DMS153 treated with DMSO at 0.1 percent for 48 hours (cell line): Measurements from ENCODE around the gene NR5A1.

Experiments used
- DNase-seq: peaks from one replicate; lab custom pipeline; 2025; ENCODE audit not compliant: unreplicated experiment; lab: John Stamatoyannopoulos, UW

The NR5A1 gene

GRCh38 chr9:124485201-124485600 is 22.0 kb downstream of the NR5A1 start:
- DNase-seq = no peak

DNA sequence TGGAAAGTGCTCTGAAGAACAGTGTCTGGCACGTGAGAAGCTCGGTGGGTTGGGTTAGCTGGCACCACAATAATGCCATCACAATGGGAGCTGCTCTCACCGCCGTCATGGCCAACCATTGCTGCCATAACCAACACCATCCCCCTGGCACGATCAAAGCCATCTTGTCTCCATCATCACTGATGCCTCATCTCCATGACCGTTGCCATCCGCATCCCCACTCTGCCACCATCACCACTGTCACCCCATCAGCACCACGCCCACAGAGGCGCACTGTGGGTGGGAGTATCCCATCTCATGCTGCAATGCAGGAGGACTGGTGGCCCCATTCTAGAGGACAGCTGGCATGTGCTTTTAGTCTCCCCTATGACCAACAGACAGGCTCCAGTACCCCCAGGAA is 23.7 kb downstream of the NR5A1 start:
- DNase-seq = no peak

GRCh38 chr9:124482431-124483031 is 24.7 kb downstream of the NR5A1 start:
- DNase-seq = no peak

DNA sequence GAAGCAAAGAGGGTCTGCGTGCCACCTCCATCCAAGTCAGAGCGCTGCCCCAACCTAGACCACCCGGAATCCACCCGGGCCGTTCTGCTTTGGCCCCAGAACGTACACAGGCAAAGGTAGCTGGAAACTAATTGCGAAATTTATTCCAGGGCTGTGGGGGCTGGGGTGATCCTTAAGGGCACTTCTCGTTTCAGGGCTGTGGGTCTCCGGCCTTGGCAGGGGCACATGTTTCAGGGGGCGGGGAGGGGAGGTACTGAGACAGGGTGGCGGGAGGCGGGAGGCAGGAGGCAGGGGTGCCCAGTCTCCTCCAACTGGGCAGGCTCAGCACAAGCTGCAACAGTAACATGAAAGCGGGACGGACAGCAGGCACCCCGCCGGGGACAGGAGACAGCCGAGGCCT is 26.1 kb downstream of the NR5A1 start:
- DNase-seq = no peak

GRCh38 chr9:124480621-124480981 is 26.6 kb downstream of the NR5A1 start:
- DNase-seq = no peak

DNA sequence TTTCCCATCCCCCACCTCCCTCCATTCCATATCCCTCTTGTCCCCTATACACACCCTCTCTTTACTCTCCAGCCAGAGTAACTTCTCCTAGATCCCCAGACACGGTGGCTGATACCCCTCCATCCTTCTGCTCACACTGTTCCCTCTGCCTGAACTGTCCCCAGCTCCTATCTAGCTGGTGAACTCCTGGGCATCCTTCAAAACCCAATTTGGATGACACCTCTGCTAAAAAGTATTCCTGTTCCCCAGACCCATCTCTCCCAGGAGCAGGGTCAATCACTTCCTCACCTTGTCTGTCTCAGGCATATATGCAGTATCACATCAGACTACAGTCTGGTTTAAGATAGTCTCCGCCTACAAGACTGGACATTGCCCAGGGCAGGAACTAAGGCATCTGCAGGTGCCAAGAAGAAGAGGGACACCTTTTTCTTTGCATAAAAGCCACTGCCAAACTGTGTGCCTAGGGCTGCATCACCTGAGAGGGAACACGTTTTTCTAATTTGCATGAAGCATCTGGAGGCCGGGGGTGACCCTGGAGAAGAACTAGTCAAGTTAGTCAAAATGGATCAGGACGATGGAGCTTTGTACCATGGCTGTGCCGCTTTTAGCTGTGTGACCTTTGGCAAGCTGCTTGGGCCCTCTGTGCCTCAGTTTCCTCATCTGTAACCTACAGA is 27.1 kb downstream of the NR5A1 start:
- DNase-seq = no peak

DNA sequence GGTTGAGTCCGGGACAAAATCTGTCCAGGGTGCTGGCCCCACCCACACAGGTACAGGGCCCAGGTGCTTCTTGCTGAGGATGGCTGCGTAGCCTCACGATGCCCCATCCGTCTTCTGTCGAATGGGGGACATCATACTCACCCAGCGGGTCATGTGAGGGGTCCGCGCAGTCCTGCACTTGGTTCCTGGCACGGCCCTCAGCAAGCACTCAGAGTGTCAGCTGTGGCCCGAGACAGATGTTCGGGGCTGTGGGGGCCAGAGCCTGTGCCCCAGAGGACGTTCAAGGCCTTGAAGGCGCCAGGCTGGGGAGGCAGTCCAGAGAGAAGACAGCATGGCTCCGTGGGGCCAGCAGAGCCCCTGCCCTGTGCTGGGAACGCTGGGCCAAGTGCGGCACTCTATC is 27.8 kb downstream of the NR5A1 start:
- no peak for DNase-seq

DNA sequence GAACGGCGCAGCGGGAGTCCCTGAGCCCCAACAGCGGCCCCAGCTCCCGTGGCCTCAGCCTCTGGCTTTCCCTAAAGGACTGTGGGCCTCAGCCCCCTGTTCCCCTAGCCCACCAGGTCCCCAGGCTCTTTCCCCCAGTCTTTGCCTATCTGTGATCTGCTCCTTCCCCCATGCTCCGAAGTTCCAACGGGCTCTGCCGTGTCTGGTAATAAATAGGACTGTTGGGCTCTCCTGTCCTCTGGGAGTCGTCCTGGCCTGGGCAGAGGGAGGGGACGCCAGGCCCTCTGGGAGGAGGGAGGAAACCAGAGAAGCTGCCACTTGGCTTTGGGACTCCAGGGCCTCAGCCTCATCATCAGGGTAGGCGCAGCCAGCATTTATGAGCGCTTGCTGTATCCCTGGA is 28.8 kb downstream of the NR5A1 start:
- DNase-seq = peak; percentile 69

DNA sequence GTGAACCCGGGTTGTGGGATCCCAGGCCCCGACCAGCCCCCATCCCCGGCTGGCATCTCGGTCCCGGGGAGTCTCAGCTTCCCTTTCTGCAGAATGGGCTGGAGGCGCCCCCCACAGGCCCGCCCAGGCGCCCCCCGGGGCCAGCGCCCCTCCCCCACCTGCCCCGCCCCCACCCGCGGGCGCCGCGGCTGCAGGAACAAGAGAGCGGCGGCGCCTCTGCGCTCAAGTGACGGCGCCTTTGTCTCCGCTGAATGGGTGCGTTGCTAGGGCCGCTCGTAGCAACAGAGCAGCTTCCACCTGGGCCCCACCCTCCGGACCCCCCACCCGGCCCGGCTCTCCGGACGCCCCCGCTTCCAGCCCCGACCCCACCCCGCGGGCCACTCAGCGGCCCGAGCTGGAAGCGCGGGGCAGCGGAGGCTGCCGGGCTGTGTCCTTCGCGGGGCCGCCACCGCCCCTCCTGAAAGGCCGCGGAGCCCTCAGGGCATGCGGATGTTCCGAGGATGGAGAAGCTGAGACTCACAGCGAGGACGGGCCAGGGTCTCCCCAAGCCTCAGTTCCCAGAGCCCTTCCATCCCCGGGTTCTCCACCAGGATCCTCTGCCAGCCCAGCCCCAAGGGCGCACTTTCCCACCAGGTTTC is 29.4 kb downstream of the NR5A1 start:
- DNase-seq = peak; percentile 47

GRCh38 chr9:124477211-124477647 is 30.0 kb downstream of the NR5A1 start:
- peak; percentile 33 for DNase-seq

DNA sequence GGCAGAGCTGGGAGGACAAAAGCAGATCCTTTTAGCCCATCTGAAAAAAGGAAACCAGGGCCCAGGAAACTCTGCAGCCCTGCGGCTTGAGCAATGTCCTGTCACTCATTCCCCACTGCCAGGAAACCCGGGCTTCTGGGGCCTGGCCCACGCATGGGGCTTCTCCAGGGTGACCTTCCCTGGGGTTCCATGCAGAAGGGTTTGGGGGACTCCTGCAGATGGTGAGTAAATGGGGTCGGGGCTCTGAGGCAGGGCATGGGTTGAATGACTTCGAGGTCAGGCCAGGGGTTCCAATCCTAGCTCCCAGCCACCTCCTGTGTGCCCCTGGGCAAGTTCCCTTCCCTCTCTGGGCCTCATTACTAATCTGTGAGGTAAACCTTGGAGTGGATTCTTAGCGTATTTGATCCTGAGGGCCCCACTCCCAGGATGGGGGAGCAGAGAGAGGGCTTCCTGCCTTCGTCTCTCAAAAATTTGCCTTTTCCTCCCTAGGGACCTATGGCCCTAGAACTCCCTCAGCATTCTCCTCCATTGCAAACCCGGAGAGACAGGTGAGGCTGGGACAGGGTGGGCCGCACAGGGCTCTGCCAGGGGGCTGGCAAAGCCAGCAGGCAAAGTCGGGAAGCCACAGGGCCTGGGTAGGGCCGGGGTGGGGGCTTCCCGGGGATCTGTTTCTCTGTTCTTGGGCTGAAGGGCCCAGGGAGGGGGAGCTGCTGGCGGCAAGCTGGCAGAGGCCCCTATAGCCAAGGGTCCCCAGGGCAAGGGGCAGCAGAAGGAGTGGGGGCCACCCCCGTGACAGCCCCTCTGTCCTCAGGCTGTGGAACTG is 31.1 kb downstream of the NR5A1 start:
- DNase-seq = no peak

DNA sequence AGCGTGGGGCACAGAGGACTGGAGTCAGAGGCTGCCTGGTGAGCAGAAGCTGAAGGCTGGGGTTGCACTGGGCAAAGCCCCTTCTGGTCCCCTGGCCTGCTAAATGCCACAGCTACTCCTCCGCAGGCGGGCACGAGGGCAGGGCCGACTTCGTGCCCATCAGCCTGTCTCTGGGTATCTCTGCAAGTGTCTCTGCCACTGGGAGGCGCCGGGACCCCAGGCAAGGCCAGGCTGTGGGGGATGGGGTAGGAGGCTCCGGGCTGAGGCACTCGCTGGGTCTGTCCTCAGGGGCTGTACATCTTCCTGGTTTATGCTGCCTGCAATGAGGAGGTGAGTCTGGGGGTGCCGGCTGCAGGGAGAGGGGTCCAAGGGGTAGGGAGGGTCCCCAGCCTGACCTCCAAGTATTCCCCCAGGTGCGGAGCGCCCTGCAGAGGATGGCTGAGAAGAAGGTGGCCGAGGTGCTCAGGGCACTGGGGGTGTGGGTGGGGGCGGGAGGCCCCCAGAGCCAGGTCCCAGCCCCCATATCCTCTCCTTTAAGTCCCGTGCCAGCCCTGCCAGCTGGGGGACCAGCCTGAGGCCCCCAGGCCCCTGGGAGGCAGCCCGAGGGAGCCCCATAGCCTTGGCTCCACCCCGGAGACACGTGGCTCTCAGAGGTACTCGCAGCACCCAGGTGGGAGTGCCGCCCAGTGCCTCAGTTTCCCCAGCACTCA is 31.9 kb downstream of the NR5A1 start:
- no peak for DNase-seq

DNA sequence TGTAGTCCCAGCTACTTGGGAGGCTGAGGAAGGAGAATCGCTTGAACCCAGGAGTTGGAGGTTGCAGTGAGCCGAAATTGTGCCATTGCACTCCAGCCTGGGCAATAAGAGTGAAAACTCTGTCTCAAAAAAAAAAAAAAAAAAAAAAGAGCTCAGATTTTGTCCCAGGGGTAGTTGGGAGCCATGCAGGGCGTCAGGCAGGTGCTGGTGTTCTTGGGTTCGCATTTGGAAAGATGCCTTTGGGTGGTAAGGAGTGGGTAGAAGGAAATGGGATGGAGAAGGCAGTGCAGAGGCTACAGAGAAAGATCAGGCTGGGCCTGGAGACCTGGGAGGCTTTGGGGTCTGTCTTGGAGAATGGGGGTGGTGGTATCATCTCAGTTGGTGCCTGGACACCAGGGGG is 33.0 kb downstream of the NR5A1 start:
- no peak for DNase-seq

DNA sequence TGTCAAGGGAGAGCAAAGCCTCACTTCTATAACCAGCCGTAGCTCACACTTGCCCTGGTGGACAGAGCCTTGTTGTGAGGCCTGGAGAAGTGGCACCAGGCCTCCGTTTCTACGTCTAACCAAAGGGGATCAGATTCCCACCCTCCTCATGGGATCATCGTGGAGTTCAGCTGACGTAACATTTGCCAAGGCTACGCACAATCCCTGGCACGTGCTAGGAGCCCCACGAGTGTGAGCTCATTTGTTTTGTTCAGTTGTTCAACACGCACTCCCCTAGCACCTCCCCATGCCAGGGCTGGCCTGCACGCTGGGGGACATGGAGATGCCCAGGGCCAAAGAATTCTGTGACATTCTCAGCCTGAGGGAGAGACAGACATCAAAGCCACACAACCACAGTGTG is 33.9 kb downstream of the NR5A1 start:
- DNase-seq = no peak

DNA sequence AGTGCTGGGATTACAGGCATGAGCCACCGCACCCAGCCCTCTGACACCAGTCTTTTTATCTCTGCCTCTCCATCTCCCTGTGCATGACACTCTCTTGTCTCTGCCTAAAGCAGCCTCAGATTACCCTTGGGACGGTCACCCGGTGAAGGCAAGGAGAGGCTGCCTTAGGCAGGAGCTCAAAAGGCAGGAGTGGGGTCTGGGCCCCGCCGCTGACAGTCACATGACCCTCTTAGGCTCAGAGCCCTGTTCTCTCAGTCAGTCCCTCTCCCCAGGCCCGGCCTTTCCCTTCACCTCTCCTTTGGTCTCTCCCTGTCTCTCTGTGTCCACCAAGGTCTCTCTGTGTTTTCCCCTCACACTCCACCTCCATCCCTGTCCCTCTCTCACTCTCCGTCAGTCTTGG is 34.4 kb downstream of the NR5A1 start:
- DNase-seq = no peak

DNA sequence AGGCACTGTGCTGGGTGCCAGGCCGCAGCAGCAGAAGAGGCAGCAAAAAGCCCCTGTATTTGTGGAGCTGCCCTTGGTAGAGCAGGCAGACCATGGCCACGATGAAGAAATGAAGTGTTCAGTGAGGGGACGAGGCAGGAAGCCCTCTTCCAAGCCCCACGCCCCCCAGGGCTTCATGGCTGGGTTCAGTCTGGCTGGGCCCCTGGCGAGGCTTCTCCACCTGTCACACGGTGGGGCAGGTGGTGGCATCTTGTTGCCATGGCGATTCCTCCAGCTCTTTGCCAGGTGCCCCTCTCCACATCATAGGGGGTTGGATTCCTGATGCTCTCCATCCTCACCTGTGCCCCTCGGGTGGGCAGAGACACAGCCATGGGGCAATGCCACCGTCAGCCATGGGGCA is 35.4 kb downstream of the NR5A1 start:
- no peak for DNase-seq

DNA sequence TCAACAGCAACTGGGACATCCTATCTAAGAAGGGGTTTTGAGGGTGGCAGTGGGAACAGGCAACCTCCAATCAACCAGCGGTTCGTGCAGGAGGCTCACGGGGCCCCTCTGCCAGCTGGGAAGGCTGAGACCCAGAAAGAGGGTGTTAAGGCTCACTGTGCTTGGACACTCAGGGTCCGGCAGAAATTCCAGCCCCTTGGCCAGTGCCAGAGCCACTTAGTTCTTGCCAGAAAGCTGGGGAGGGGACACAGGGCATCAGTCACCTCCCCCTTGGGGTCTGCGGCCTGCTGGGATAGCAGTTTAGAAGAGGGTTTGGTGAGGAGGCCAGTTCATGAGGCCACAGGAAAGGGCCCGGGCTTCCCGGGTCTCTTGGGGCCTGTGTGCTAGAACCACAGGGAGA is 36.5 kb downstream of the NR5A1 start:
- DNase-seq = no peak

DNA sequence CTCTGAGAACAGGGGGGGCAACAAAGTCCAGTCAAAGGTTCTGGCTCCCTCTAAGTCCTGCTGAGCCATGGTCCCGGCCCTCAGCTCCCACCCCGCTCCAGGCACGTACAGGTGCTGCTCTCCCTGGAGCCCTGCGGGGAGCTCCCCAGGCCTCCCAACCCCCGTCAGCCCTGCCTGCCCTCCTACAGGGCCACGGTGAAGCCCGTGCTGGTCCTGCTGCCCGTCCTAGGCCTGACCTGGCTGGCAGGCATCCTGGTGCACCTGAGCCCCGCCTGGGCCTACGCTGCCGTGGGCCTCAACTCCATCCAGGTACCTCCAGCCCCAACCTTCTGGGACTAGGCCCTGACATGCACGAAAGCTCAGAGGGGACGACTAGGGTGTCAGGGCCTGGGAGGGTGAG is 36.9 kb downstream of the NR5A1 start:
- DNase-seq = no peak

DNA sequence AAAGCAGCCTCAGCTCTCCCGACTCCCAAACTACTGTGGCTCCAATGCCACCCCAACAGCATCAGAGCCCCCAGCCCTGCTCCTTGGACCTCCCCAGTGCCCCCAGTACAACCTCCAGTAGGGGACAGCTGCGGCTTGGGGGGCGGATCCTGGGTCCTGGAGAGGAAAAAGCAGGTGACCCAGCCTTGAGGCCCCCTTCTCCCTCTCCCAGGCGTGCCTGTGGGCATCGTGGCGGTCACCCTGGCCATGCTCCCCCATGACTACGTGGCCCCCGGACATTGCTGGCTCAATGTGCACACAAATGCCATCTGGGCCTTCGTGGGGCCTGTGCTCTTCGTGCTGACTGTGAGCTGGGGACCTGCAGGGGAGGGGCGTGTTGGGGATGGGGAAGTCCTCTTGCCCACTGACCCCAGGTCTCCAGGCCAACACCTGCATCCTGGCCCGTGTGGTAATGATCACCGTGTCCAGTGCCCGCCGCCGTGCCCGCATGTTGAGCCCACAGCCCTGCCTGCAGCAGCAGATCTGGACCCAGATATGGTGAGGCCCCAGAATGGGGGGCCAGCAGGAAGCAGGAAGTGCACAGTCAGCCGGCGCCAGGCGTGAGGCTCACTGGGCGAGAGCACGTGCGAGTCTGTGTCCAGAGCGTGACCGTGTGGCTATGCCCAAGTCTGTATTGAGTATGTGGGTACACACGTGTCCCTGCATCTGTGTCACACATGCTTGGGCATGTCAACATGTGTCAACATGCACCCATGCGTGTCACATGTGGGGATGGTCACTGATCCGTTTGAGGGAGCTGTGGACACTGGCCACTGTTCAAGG is 38.0 kb downstream of the NR5A1 start:
- DNase-seq = no peak

GRCh38 chr9:124468061-124468740 is 39.0 kb downstream of the NR5A1 start:
- DNase-seq = no peak
